Right cardiac atrium (tissue), 5 donors: ENCODE results near the gene GRIK4. TPM values are rescaled to one million over a fixed set of nuclear protein-coding genes. Genes with fewer than 3 reads are reported as not detected.

Experiments
- ATAC-seq, 2 donors: fragments of 200-7000 bp; cut with Tn5 transposase; one replicate each; pipeline versions ENCODE4 v1.8.0 to v1.9.1; 2020; ENCODE audit warnings: moderate library complexity in 2 of 2, mild to moderate bottlenecking in 1 of 2
- DNase-seq, 3 donors: peaks; one replicate each; pipeline ENCODE4 v3.0.0-alpha.2; 2020
- H3K27ac ChIP-seq: one replicate; pipeline ENCODE4 v1.5.1; 2013; ENCODE audit warnings: mild to moderate bottlenecking, low read length, control low read depth, moderate library complexity
- H3K27me3 ChIP-seq: one replicate; pipeline ENCODE4 v1.6.1; 2013; ENCODE audit not compliant: control insufficient read depth, insufficient read depth
- H3K4me1 ChIP-seq: one replicate; pipeline ENCODE4 v1.6.1; 2013; ENCODE audit warnings: low read length; ENCODE audit not compliant: control insufficient read depth, insufficient read depth
- H3K4me3 ChIP-seq: one replicate; pipeline ENCODE4 v1.5.1; 2013; ENCODE audit warnings: low read length, control low read depth
- H3K9me3 ChIP-seq: one replicate; pipeline ENCODE4 v1.6.1; 2013; ENCODE audit warnings: low read length; ENCODE audit not compliant: control insufficient read depth
- WGBS: extraction: QIAGEN DNeasy Blood & Tissue Kit; methylation state at CpG from one replicate; pipeline ENCODE4 v1.1.7; 2013; 5-methylcytosine and 5-hydroxymethylcytosine counted together
- intact Hi-C, 4 donors: fragments of 100-400 bp; cut with DNase I; formaldehyde crosslinking; loops; one replicate each; pipeline versions ENCODE4 v1.11.0 to v1.14.0; 2022 to 2023
- polyA plus RNA-seq: library from polyadenylated mRNA; stranded (reverse); fragments of 200-250 nt; gene quantifications from one replicate; pipeline ENCODE4 v1.2.3, GENCODE V29; 2013
- total RNA-seq, 4 donors: library from RNA; stranded (reverse); fragmentation: NEBNext Ultra II Directional; extraction: Animal tissue kit (Norgen Biotek cat#: 25700); gene quantifications; one replicate each; pipeline ENCODE4 v1.2.1, GENCODE V29; 2021
- donor health status: healthy with polysubstance abuse.
- donor health status: DM: no; HTN: yes; CAD: no.
- donor health status: DM: no; HTN: no; CAD: no.
- donor health status: DM: no; HTN: yes; CAD: no; lungs with severe emphysema.
- donor health status: DM: yes; HTN: yes; CAD: no.

The GRIK4 gene
- total and polyA plus RNA-seq, 5 donors, result 0.32 to 3.4 (median 0.80) TPM; not detected in 1

- Histone ChIP-seq H3K4me3 (no peak overlapping the region), H3K27ac (no peak overlapping the region), H3K27me3 (no peaks in the 10 kb centered on the region), H3K4me1 (no peaks in the 10 kb centered on the region), H3K9me3 (no peaks in the 10 kb centered on the region)
- intact Hi-C loops, result no loop called here
- DNase-seq (no peak), ATAC-seq (no peak)
- WGBS, result 89% methylated on average over 2 of the region's 2 CpGs
Measured at GRCh38 chr11:120912915-120913314, 401.4 kb downstream of the GRIK4 start.

GRCh38 chr11:120914021-120914420, 402.5 kb downstream of the GRIK4 start:
- no peak overlapping the region for H3K27ac ChIP-seq
- DNase-seq (no peak), ATAC-seq (no peak)
- no peaks in the 10 kb centered on the region for H3K4me1 ChIP-seq
- 76% methylated on average over 5 of the region's 5 CpGs for WGBS
- H3K27me3 ChIP-seq, result no peaks in the 10 kb centered on the region
- intact Hi-C loops, result no loop called here
- no peaks in the 10 kb centered on the region for H3K9me3 ChIP-seq
- no peak overlapping the region for H3K4me3 ChIP-seq

- ATAC-seq (no peak), DNase-seq (no peak)
- no peaks in the 10 kb centered on the region for H3K27me3 ChIP-seq
Measured at GRCh38 chr11:120914601-120915000, 403.1 kb downstream of the GRIK4 start.

GRCh38 chr11:120917559-120918239, 406.2 kb downstream of the GRIK4 start:
- no peak for ATAC-seq
- 61% methylated on average over 6 of the region's 6 CpGs for WGBS
- Histone ChIP-seq H3K27me3 (no peaks in the 10 kb centered on the region), H3K4me3 (no peak overlapping the region), H3K27ac (no peak overlapping the region), H3K9me3 (no peaks in the 10 kb centered on the region), H3K4me1 (no peaks in the 10 kb centered on the region)
- intact Hi-C loops, result no loop called here
- no peak for DNase-seq

More at GRCh38 chr11:120914601-120915000, 403.1 kb downstream of the GRIK4 start:
- whole genome bisulfite sequencing, result 82% methylated on average over 4 of the region's 4 CpGs
- intact Hi-C loops, result no loop called here
- Histone ChIP-seq H3K27ac (no peak overlapping the region), H3K4me3 (no peak overlapping the region), H3K9me3 (no peaks in the 10 kb centered on the region), H3K4me1 (no peaks in the 10 kb centered on the region)

DNA sequence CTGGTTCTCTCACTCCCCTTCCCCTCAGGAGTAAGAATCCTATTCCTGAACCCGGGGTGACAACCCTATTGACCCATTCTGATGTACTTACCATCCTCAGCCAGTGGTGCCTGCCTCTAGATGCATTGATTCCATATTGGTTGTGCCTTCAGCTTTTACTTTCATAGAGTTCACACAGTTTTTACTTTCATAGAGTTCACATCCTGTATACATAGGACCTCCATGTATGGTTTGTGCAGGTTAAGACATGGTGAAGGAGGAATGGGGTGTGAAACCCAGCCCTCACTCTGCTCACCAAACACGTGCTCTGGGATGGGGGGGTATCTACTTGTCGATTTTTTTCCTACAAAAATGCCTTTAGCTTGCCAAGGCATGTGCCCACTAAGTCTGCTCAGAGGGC, 406.7 kb downstream of the GRIK4 start:
- Histone ChIP-seq H3K9me3 (no peaks in the 10 kb centered on the region), H3K4me1 (no peaks in the 10 kb centered on the region), H3K27ac (no peak overlapping the region), H3K4me3 (no peak overlapping the region), H3K27me3 (no peaks in the 10 kb centered on the region)
- WGBS, result 74% methylated on average over 3 of the region's 3 CpGs
- no peak for ATAC-seq
- no peak for DNase-seq
- intact Hi-C loops, result no loop called here

GRCh38 chr11:120919045-120919444, 407.5 kb downstream of the GRIK4 start:
- peak; percentile 62 to 78 for ATAC-seq
- intact Hi-C loops, result no loop called here
- WGBS, result 59% methylated on average over 7 of the region's 7 CpGs
- Histone ChIP-seq H3K9me3 (no peaks in the 10 kb centered on the region), H3K4me1 (no peaks in the 10 kb centered on the region), H3K4me3 (no peak overlapping the region), H3K27ac (no peak overlapping the region), H3K27me3 (no peaks in the 10 kb centered on the region)
- DNase-seq, result no peak

DNA sequence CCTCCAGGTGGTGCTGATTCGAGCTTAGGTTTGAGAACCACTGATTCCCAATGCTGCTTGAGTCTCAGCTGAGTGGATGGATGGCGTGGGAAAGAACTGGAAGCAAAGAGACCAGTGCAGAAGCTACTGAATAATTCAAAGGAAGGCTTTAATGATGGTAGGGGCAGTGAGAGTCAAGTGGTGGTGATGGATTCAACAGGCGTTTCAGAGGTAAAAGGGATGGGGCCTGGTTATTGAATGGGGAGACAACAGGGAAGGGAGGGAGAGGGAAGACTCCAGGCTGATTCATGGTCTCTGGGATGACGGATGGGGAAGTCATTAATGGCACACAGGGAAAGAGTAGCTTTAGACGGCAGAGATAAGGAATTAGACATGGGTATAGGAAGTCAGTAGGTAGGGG, 408.0 kb downstream of the GRIK4 start:
- DNase-seq (no peak), ATAC-seq (no peak)
- Histone ChIP-seq H3K4me1 (no peaks in the 10 kb centered on the region), H3K27me3 (no peaks in the 10 kb centered on the region), H3K4me3 (no peak overlapping the region), H3K27ac (no peak overlapping the region), H3K9me3 (no peaks in the 10 kb centered on the region)
- 66% methylated on average over 5 of the region's 5 CpGs for WGBS
- intact Hi-C loops, result no loop called here

DNA sequence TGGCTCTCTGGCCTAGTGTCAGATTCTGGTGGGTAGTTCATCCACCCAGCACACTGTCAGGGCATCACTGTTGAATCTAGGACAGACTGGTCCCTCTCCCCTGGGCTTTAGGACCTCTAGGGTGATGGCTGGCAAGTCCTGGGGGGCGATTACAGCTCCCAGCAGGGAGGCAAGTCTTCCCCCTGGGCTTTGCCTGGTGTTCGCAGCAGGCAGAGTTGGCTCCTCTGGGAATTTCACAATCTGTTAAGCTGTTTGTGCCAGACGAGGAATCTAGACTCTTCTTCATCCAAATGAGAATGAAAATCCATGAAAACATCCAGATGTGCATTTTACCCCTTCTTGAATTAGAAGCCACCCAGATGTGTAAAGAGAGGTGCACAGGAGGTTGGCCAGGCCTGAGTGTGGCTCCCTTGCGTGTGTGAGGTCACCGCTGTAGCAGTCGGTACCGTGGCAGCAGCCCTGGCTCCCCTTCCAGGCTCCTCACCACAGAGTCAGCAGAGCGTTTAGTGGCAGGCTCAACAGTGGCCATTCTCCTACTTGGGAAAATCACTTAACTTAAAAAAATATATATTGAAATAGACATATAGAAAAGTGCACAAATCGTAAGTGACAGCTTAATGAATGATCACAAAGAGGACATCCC, 412.4 kb downstream of the GRIK4 start:
- DNase-seq (no peak), ATAC-seq (no peak)
- intact Hi-C loops, result no loop called here
- Histone ChIP-seq H3K27me3 (no peaks in the 10 kb centered on the region), H3K4me3 (no peak overlapping the region), H3K27ac (no peak overlapping the region), H3K4me1 (no peaks in the 10 kb centered on the region), H3K9me3 (no peaks in the 10 kb centered on the region)
- 83% methylated on average over 9 of the region's 9 CpGs for WGBS

GRCh38 chr11:120925944-120926343, 414.4 kb downstream of the GRIK4 start:
- DNase-seq, result no peak
- 95% methylated on average over 2 of the region's 2 CpGs for WGBS
- intact Hi-C loops, result no loop called here
- no peak overlapping the region for H3K4me3 ChIP-seq
- no peak for ATAC-seq
- H3K27me3 ChIP-seq, result no peaks in the 10 kb centered on the region
- H3K27ac ChIP-seq, result no peak overlapping the region
- H3K4me1 ChIP-seq, result no peaks in the 10 kb centered on the region
- H3K9me3 ChIP-seq, result no peaks in the 10 kb centered on the region

DNA sequence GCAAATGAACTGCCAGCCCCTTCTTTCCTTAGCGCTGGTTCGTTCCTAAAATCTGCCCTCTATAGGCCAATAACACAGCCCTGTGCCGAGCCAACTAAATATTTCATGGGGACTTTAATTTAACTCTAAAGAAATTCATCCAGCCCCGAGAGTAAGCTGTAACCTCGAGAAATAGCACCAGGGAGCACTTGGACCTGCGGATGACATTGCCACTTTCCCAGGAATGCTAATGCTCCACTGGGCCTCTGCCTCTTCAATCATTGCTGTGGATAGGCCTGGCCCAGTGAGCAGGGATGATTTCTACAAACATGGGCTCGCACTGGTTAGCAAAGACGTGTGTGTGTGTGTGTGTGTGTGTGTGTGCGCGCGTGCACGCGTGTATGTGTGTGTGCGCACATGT, 417.1 kb downstream of the GRIK4 start:
- Histone ChIP-seq H3K9me3 (no peaks in the 10 kb centered on the region), H3K27ac (no peak overlapping the region), H3K4me3 (no peak overlapping the region), H3K4me1 (no peaks in the 10 kb centered on the region), H3K27me3 (no peaks in the 10 kb centered on the region)
- ATAC-seq (no peak), DNase-seq (no peak)
- intact Hi-C loops, result no loop called here
- WGBS, result 73% methylated on average over 14 of the region's 14 CpGs

DNA sequence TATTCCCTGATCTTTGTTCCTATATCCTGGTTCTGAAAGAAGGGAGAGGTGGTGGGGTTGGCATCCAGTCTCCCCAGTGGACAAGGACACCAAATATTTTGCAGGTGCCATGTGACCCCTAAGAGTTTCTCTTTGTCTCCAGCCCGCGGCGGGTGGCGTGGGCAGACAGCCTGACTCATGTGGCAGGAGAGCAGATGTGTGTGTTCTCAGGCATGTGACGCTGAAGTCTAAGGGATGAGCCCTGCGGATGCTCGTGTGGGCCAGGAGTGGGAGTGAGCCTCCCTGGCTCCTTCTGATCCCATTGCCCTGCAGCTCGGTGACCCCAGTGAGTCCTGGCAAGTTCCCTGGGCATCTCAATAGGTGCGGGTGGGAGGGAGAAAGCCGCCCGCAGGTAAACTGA, 417.5 kb downstream of the GRIK4 start:
- no peaks in the 10 kb centered on the region for H3K4me1 ChIP-seq
- intact Hi-C loops, result no loop called here
- no peaks in the 10 kb centered on the region for H3K27me3 ChIP-seq
- H3K27ac ChIP-seq, result no peak overlapping the region
- H3K4me3 ChIP-seq, result no peak overlapping the region
- H3K9me3 ChIP-seq, result no peaks in the 10 kb centered on the region
- DNase-seq (no peak), ATAC-seq (peak; percentile 42 to 57)
- WGBS, result 70% methylated on average over 11 of the region's 11 CpGs
